ENCODE data around the gene PCDHAC2. TPM values are rescaled to one million over a fixed set of nuclear protein-coding genes. Genes with fewer than 3 reads are reported as not detected.

The PCDHAC2 gene
- total RNA-seq, 1 experiment from 2014 or later = 12.6 TPM

GRCh38 chr5:141007791-141008190, 41.5 kb downstream of the PCDHAC2 start:
- peaks cover 17% of the 10 kb centered on the region for H3K36me3 Mint-ChIP-seq (ENCODE audit: insufficient read depth, unreplicated experiment)
- H3K9me3 Mint-ChIP-seq (ENCODE audit: low read depth, unreplicated experiment) = peaks cover 3% of the 10 kb centered on the region
- H3K4me1 Mint-ChIP-seq (ENCODE audit: low read depth, unreplicated experiment) = peaks cover 31% of the 10 kb centered on the region
- no peak overlapping the region for H3K27ac Mint-ChIP-seq (ENCODE audit: unreplicated experiment)
- DNase-seq = no peak
- TF ChIP-seq, protein P1, sequence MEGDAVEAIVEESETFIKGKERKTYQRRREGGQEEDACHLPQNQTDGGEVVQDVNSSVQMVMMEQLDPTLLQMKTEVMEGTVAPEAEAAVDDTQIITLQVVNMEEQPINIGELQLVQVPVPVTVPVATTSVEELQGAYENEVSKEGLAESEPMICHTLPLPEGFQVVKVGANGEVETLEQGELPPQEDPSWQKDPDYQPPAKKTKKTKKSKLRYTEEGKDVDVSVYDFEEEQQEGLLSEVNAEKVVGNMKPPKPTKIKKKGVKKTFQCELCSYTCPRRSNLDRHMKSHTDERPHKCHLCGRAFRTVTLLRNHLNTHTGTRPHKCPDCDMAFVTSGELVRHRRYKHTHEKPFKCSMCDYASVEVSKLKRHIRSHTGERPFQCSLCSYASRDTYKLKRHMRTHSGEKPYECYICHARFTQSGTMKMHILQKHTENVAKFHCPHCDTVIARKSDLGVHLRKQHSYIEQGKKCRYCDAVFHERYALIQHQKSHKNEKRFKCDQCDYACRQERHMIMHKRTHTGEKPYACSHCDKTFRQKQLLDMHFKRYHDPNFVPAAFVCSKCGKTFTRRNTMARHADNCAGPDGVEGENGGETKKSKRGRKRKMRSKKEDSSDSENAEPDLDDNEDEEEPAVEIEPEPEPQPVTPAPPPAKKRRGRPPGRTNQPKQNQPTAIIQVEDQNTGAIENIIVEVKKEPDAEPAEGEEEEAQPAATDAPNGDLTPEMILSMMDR (IDR thresholded peaks at IDR 0.05; ENCODE audit: unreplicated experiment) = no peak
- intact Hi-C loops (cut with micrococcal nuclease; ENCODE audit: unreplicated experiment) = loop anchor here (10.0 kb wide), 1 partner anchor 517 kb away; no protein-coding TSS in a partner anchor
- H3K27me3 Mint-ChIP-seq (ENCODE audit: unreplicated experiment) = no peaks in the 10 kb centered on the region
- CTCF ChIA-PET = interaction anchor here (0.6 kb wide), 1 partner anchor 418 kb away, joined by 3 read pairs; no protein-coding TSS in a partner anchor
- BruUV-seq (replicated peaks) = no TSS peak
- no peak overlapping the region for H3K4me3 Mint-ChIP-seq (ENCODE audit: low read depth, unreplicated experiment)

DNA sequence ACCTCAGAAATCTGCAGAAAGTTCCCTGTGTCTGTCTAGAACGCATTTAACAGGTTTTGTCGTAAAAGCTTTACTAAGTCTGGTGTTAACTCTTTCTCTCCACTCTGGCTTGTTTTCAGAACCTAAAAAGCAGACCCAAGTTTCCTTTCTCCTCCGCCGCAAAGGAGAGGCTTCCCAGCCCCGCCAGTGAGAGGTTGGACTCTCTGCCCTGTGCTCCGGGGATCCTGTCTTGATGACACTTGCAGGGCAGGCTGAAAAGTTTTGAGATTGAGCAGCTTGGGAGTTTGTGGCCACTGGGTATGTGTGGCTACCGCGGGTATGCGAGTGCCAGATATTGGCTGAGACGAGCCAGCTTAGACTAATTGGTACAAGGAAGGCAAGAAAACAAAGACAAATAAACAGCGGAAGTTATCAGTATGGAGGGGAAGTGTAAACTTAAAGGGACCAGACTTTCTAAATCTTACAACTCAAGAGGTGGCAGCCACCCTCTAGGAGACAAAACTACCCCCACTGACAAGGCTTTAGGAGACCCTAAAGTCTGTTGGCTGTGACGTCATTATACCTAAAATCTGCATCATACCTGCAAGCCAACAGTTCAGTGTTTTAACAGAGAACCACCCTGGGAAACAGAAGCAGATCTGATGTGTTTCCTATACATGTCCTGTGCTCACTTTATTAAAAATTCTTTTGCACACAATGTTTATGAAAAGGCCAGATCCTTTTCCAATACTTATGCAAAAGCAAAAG, 43.9 kb downstream of the PCDHAC2 start:
- peaks cover 7% of the 10 kb centered on the region for H3K36me3 Mint-ChIP-seq (ENCODE audit: insufficient read depth, unreplicated experiment)
- TF ChIP-seq, protein P1 (IDR thresholded peaks at IDR 0.05; ENCODE audit: unreplicated experiment) = no peak
- no TSS peak for BruUV-seq (replicated peaks)
- H3K27ac Mint-ChIP-seq (ENCODE audit: unreplicated experiment) = no peak overlapping the region
- no peak for DNase-seq
- no peaks in the 10 kb centered on the region for H3K27me3 Mint-ChIP-seq (ENCODE audit: unreplicated experiment)
- intact Hi-C loops (cut with micrococcal nuclease; ENCODE audit: unreplicated experiment) = no loop called here
- H3K9me3 Mint-ChIP-seq (ENCODE audit: low read depth, unreplicated experiment) = peaks cover 3% of the 10 kb centered on the region
- H3K4me3 Mint-ChIP-seq (ENCODE audit: low read depth, unreplicated experiment) = no peak overlapping the region
- H3K4me1 Mint-ChIP-seq (ENCODE audit: low read depth, unreplicated experiment) = peaks cover 9% of the 10 kb centered on the region
- CTCF ChIA-PET = no interaction called here

DNA sequence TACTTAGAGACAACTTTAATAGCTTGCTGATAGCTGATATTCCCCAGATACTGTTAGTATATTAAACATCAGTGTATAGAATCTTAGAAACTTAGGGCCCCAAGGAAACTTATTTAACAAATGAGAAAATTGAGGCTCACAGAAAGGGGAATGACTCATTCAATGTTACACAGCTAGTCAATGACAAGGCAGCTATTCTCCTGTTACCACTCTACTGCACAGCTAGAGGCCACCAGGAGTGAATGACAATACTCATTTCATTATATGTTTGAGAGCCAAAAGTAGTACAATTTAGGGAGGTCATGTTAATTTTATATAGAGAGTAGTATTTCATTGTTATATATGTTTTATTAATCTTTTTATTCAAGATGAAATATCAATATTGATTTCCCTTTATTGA, 51.7 kb downstream of the PCDHAC2 start:
- no peaks in the 10 kb centered on the region for H3K27me3 Mint-ChIP-seq (ENCODE audit: unreplicated experiment)
- H3K9me3 Mint-ChIP-seq (ENCODE audit: low read depth, unreplicated experiment) = no peaks in the 10 kb centered on the region
- DNase-seq = no peak
- H3K4me1 Mint-ChIP-seq (ENCODE audit: low read depth, unreplicated experiment) = no peaks in the 10 kb centered on the region
- TF ChIP-seq, protein P1 (IDR thresholded peaks at IDR 0.05; ENCODE audit: unreplicated experiment) = no peak
- CTCF ChIA-PET = interaction anchor here (0.6 to 1.7 kb wide), 3 partner anchors 14 to 46 kb away, joined by 4 to 6 read pairs (median 6); no protein-coding TSS in a partner anchor
- BruUV-seq (replicated peaks) = no TSS peak
- no peak overlapping the region for H3K27ac Mint-ChIP-seq (ENCODE audit: unreplicated experiment)
- H3K4me3 Mint-ChIP-seq (ENCODE audit: low read depth, unreplicated experiment) = no peak overlapping the region
- intact Hi-C loops (cut with micrococcal nuclease; ENCODE audit: unreplicated experiment) = no loop called here
- H3K36me3 Mint-ChIP-seq (ENCODE audit: insufficient read depth, unreplicated experiment) = no peaks in the 10 kb centered on the region

Other genes starting within 250 kb of the PCDHAC2 start
- gene PCDHA1, start 180.3 kb upstream of the PCDHAC2 start, total RNA-seq (2022) = 0.73 and 0.83 TPM in 2 replicates
- gene PCDHA2, start 171.6 kb upstream of the PCDHAC2 start, total RNA-seq (2022) = 0.12 and 0.19 TPM in 2 replicates
- 0.10 and 0.31 TPM in 2 replicates for gene PCDHA3, start 165.4 kb upstream of the PCDHAC2 start, total RNA-seq (2022)
- 4.8 and 5.8 TPM in 2 replicates for gene PCDHA4, start 159.4 kb upstream of the PCDHAC2 start, total RNA-seq (2022)
- 0.81 and 1.5 TPM in 2 replicates for gene PCDHA5, start 144.9 kb upstream of the PCDHAC2 start, total RNA-seq (2022)
- 0.66 and 1.2 TPM in 2 replicates for gene PCDHA6, start 138.5 kb upstream of the PCDHAC2 start, total RNA-seq (2022)
- gene PCDHA7, start 132.2 kb upstream of the PCDHAC2 start, total RNA-seq (2022) = 0.95 and 1.2 TPM in 2 replicates
- 1.1 and 1.3 TPM in 2 replicates for gene PCDHA8, start 125.3 kb upstream of the PCDHAC2 start, total RNA-seq (2022)
- 0.59 and 0.66 TPM in 2 replicates for gene PCDHA9, start 118.1 kb upstream of the PCDHAC2 start, total RNA-seq (2022)
- 0.78 and 0.91 TPM in 2 replicates for gene PCDHA10, start 110.6 kb upstream of the PCDHAC2 start, total RNA-seq (2022)
- gene PCDHA11, start 97.5 kb upstream of the PCDHAC2 start, total RNA-seq (2022) = 0.64 and 1.3 TPM in 2 replicates
- 0.64 and 0.78 TPM in 2 replicates for gene PCDHA12, start 91.2 kb upstream of the PCDHAC2 start, total RNA-seq (2022)
- 2.0 and 2.3 TPM in 2 replicates for gene PCDHA13, start 84.4 kb upstream of the PCDHAC2 start, total RNA-seq (2022)
- 2.8 and 3.7 TPM in 2 replicates for gene PCDHAC1, start 40.2 kb upstream of the PCDHAC2 start, total RNA-seq (2022)
- not detected in 2 replicates for gene PCDHB1, start 84.9 kb downstream of the PCDHAC2 start, total RNA-seq (2022)
- gene PCDHB2, start 128.1 kb downstream of the PCDHAC2 start, total RNA-seq (2022) = 0.24 TPM in 1 of 2 replicates, not detected in the other
- 0.09 and 0.10 TPM in 2 replicates for gene PCDHB3, start 134.0 kb downstream of the PCDHAC2 start, total RNA-seq (2022)
- gene PCDHB4, start 155.3 kb downstream of the PCDHAC2 start, total RNA-seq (2022) = not detected in 2 replicates
- not detected in 2 replicates for gene PCDHB5, start 168.7 kb downstream of the PCDHAC2 start, total RNA-seq (2022)
- not detected in 2 replicates for gene PCDHB6, start 183.6 kb downstream of the PCDHAC2 start, total RNA-seq (2022)
- gene PCDHB7, start 206.2 kb downstream of the PCDHAC2 start, total RNA-seq (2022) = 0.26 and 0.37 TPM in 2 replicates
- 0.21 and 0.61 TPM in 2 replicates for gene PCDHB8, start 211.3 kb downstream of the PCDHAC2 start, total RNA-seq (2022)
- 0.35 and 0.66 TPM in 2 replicates for gene PCDHB16, start 215.9 kb downstream of the PCDHAC2 start, total RNA-seq (2022)
- gene PCDHB9, start 220.7 kb downstream of the PCDHAC2 start, total RNA-seq (2022) = 2.4 and 3.5 TPM in 2 replicates
- gene PCDHB10, start 225.9 kb downstream of the PCDHAC2 start, total RNA-seq (2022) = 1.0 and 1.2 TPM in 2 replicates
- 0.83 and 0.85 TPM in 2 replicates for gene PCDHB11, start 233.2 kb downstream of the PCDHAC2 start, total RNA-seq (2022)
- gene PCDHB12, start 242.2 kb downstream of the PCDHAC2 start, total RNA-seq (2022) = 1.3 and 1.6 TPM in 2 replicates
- gene PCDHB13, start 247.4 kb downstream of the PCDHAC2 start, total RNA-seq (2022) = 0.86 and 1.1 TPM in 2 replicates